ENCODE data around the gene VPS33B. TPM values are rescaled to one million over a fixed set of nuclear protein-coding genes. Genes with fewer than 3 reads are reported as not detected.

The VPS33B gene
- total RNA-seq, 5 donors from 2014 or later (not counting 1 experiment from before 2014, with no cell fraction given), result 19.3 to 29.8 (median 26.0) TPM

- DNase-seq, result no peak
- no peaks in the 10 kb centered on the region for H3K9me3 Mint-ChIP-seq
- ChIA-PET CTCF (no interaction called here), POLR2A (interaction anchor here (0.5 to 0.7 kb wide), 2 partner anchors 15 to 891 kb away, joined by 3 to 10 read pairs; partner anchors contain the start of gene PRC1 (in 1 of the 2))
- Histone ChIP-seq H3K4me1 (ENCODE audit: control insufficient read depth in 1 of 2, extremely low read depth in 1 of 2, insufficient read depth in 2 of 2, low read length in 2 of 2) (no peaks in the 10 kb centered on the region), H3K27ac (ENCODE audit: low read length) (no peak overlapping the region), H3K4me3 (ENCODE audit: control insufficient read depth in 1 of 2, extremely low read depth in 1 of 2, low read length in 1 of 2) (no peak overlapping the region), H3K27me3 (replicated peaks in 1 of 2; ENCODE audit: control insufficient read depth in 2 of 2, extremely low read depth in 1 of 2, insufficient read depth in 2 of 2, low read length in 1 of 2) (no peaks in the 10 kb centered on the region), H3K9me3 (no peaks in the 10 kb centered on the region), H3K36me3 (ENCODE audit: control insufficient read depth in 2 of 2, extremely low read depth in 1 of 2, insufficient read depth in 1 of 2, low read length in 1 of 2) (peaks cover 0 to 5% of the 10 kb centered on the region in 2 donors)
- H3K4me1 Mint-ChIP-seq, result peaks cover 0 to 7% (median 0%) of the 10 kb centered on the region in 3 donors
- H3K27ac Mint-ChIP-seq, result no peak overlapping the region
- peaks cover 34% of the 10 kb centered on the region for H3K36me3 Mint-ChIP-seq
- no CpG with 5 or more reads among the region's 1 CpG for WGBS (ENCODE audit: insufficient coverage)
- no peak for ATAC-seq (replicated peaks in 1 of 4)
- H3K27me3 Mint-ChIP-seq, result no peaks in the 10 kb centered on the region
- no peak overlapping the region for H3K4me3 Mint-ChIP-seq
Measured at GRCh38 chr15:90979582-90979981, 42.8 kb downstream of the VPS33B start.

DNA sequence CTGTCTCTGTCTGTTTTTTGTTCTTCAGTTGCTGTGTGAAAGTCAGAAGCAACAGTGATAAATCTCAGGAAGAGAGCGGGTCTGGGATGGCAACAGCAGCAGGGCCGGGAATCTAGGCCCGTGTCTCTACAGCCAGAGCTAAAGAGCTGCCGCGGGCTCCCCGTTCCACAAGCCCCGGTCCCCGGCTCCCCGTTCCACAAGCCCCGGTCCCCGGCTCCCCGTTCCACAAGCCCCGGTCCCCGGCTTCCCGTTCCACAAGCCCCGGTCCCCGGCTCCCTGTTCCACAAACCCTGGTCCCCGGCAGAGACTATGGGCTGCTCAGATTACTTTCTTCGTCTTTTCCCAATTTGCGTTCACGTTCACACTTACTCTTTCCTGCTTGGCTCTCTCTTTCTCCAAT is 48.2 kb downstream of the VPS33B start:
- Histone ChIP-seq H3K27ac (ENCODE audit: low read length) (no peak overlapping the region), H3K4me3 (ENCODE audit: control insufficient read depth in 1 of 2, extremely low read depth in 1 of 2, low read length in 1 of 2) (no peak overlapping the region), H3K27me3 (replicated peaks in 1 of 2; ENCODE audit: control insufficient read depth in 2 of 2, extremely low read depth in 1 of 2, insufficient read depth in 2 of 2, low read length in 1 of 2) (no peaks in the 10 kb centered on the region), H3K36me3 (ENCODE audit: control insufficient read depth in 2 of 2, extremely low read depth in 1 of 2, insufficient read depth in 1 of 2, low read length in 1 of 2) (peaks cover 0 to 6% of the 10 kb centered on the region in 2 donors), H3K4me1 (ENCODE audit: control insufficient read depth in 1 of 2, extremely low read depth in 1 of 2, insufficient read depth in 2 of 2, low read length in 2 of 2) (no peaks in the 10 kb centered on the region), H3K9me3 (no peaks in the 10 kb centered on the region)
- no peaks in the 10 kb centered on the region for H3K27me3 Mint-ChIP-seq
- no peak for ATAC-seq (replicated peaks in 1 of 4)
- ChIA-PET CTCF (no interaction called here), POLR2A (no interaction called here)
- H3K4me3 Mint-ChIP-seq, result no peak overlapping the region
- H3K27ac Mint-ChIP-seq, result no peak overlapping the region
- H3K4me1 Mint-ChIP-seq, result no peaks in the 10 kb centered on the region
- 98% methylated on average over 20 of the region's 21 CpGs for WGBS (ENCODE audit: insufficient coverage)
- no peak for DNase-seq
- H3K36me3 Mint-ChIP-seq, result peaks cover 25% of the 10 kb centered on the region
- no peaks in the 10 kb centered on the region for H3K9me3 Mint-ChIP-seq

DNA sequence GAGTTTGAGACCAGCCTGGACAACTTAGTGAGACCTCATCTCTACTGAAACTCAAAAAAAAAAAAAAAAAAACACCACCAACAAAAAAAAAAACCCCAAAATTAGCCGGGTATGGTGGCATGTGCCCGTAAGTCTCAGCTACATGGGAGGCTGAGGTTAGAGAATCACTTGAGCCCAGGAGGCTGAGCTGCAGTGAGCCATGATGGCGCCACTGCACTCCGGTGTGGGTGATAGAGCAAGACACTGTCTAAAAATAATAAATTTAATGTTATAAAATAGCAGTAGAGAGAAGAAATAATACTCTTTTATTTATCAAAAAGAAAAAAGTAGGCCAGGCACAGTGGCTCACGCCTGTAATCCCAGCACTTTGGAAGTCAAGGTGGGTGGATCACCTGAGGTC is 50.3 kb downstream of the VPS33B start:
- ChIA-PET CTCF (interaction anchor here in 1 of 2 donors (0.6 kb wide), 1 partner anchor 563 kb away, joined by 3 read pairs; no protein-coding TSS in a partner anchor), POLR2A (interaction anchor here in 1 of 2 donors (0.6 kb wide), 2 partner anchors 31 to 71 kb away, joined by 6 to 9 read pairs; no protein-coding TSS in a partner anchor)
- Histone ChIP-seq H3K27me3 (replicated peaks in 1 of 2; ENCODE audit: control insufficient read depth in 2 of 2, extremely low read depth in 1 of 2, insufficient read depth in 2 of 2, low read length in 1 of 2) (no peaks in the 10 kb centered on the region), H3K27ac (ENCODE audit: low read length) (no peak overlapping the region), H3K4me3 (ENCODE audit: control insufficient read depth in 1 of 2, extremely low read depth in 1 of 2, low read length in 1 of 2) (no peak overlapping the region), H3K36me3 (ENCODE audit: control insufficient read depth in 2 of 2, extremely low read depth in 1 of 2, insufficient read depth in 1 of 2, low read length in 1 of 2) (peaks cover 0 to 13% of the 10 kb centered on the region in 2 donors), H3K9me3 (no peaks in the 10 kb centered on the region), H3K4me1 (ENCODE audit: control insufficient read depth in 1 of 2, extremely low read depth in 1 of 2, insufficient read depth in 2 of 2, low read length in 2 of 2) (no peaks in the 10 kb centered on the region)
- no peaks in the 10 kb centered on the region for H3K27me3 Mint-ChIP-seq
- no peak overlapping the region for H3K4me3 Mint-ChIP-seq
- no peaks in the 10 kb centered on the region for H3K4me1 Mint-ChIP-seq
- H3K9me3 Mint-ChIP-seq, result no peaks in the 10 kb centered on the region
- DNase-seq (no peak), ATAC-seq (replicated peaks in 1 of 4) (no peak)
- no peak overlapping the region for H3K27ac Mint-ChIP-seq
- WGBS (ENCODE audit: insufficient coverage), result no CpG with 5 or more reads among the region's 5 CpGs
- peaks cover 18% of the 10 kb centered on the region for H3K36me3 Mint-ChIP-seq

GRCh38 chr15:90970274-90970673 is 52.1 kb downstream of the VPS33B start:
- DNase-seq (no peak), ATAC-seq (replicated peaks in 1 of 4) (no peak)
- no peak overlapping the region for H3K27ac ChIP-seq (ENCODE audit: low read length)
- peaks cover 22% of the 10 kb centered on the region for H3K36me3 Mint-ChIP-seq
- no peaks in the 10 kb centered on the region for H3K27me3 Mint-ChIP-seq
- no peaks in the 10 kb centered on the region for H3K4me1 Mint-ChIP-seq
- H3K9me3 ChIP-seq, result no peaks in the 10 kb centered on the region
- H3K4me3 Mint-ChIP-seq, result no peak overlapping the region
- no peak overlapping the region for H3K4me3 ChIP-seq (ENCODE audit: control insufficient read depth in 1 of 2, extremely low read depth in 1 of 2, low read length in 1 of 2)
- no peaks in the 10 kb centered on the region for H3K9me3 Mint-ChIP-seq
- POLR2A ChIA-PET, result no interaction called here
- H3K27me3 ChIP-seq (replicated peaks in 1 of 2; ENCODE audit: control insufficient read depth in 2 of 2, extremely low read depth in 1 of 2, insufficient read depth in 2 of 2, low read length in 1 of 2), result no peaks in the 10 kb centered on the region
- H3K36me3 ChIP-seq (ENCODE audit: control insufficient read depth in 2 of 2, extremely low read depth in 1 of 2, insufficient read depth in 1 of 2, low read length in 1 of 2), result peaks cover 4 to 11% of the 10 kb centered on the region in 2 donors
- H3K27ac Mint-ChIP-seq, result no peak overlapping the region
- 90% methylated on average over 4 of the region's 7 CpGs for WGBS (ENCODE audit: insufficient coverage)
- H3K4me1 ChIP-seq (ENCODE audit: control insufficient read depth in 1 of 2, extremely low read depth in 1 of 2, insufficient read depth in 2 of 2, low read length in 2 of 2), result no peaks in the 10 kb centered on the region
- CTCF ChIA-PET, result no interaction called here

DNA sequence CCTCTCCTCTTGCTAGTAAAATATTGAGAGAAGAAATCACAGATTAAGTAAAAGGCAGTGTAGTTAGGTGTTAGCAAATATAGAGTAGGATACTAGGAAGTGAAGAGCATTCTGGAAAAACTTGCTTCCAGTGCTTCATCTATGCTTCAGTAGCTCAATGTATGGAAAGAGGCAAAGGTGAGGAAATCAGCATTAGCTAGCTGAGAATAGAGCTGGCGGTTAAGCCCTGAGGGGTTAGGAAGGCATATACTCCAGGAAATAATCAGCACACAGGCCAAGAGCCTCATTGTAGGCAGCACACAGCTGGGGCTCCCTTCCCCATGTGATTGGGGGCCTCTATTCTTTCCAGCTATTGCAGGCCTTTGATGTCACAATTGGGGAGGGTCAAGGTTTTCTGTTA is 54.0 kb downstream of the VPS33B start:
- Mint-ChIP-seq H3K9me3 (no peaks in the 10 kb centered on the region), H3K36me3 (peaks cover 14% of the 10 kb centered on the region), H3K4me1 (no peaks in the 10 kb centered on the region), H3K27me3 (no peaks in the 10 kb centered on the region), H3K27ac (no peak overlapping the region), H3K4me3 (no peak overlapping the region)
- Histone ChIP-seq H3K27me3 (replicated peaks in 1 of 2; ENCODE audit: control insufficient read depth in 2 of 2, extremely low read depth in 1 of 2, insufficient read depth in 2 of 2, low read length in 1 of 2) (no peaks in the 10 kb centered on the region), H3K36me3 (ENCODE audit: control insufficient read depth in 2 of 2, extremely low read depth in 1 of 2, insufficient read depth in 1 of 2, low read length in 1 of 2) (peaks cover 4 to 15% of the 10 kb centered on the region in 2 donors), H3K27ac (ENCODE audit: low read length) (no peak overlapping the region), H3K9me3 (no peaks in the 10 kb centered on the region), H3K4me3 (ENCODE audit: control insufficient read depth in 1 of 2, extremely low read depth in 1 of 2, low read length in 1 of 2) (no peak overlapping the region), H3K4me1 (ENCODE audit: control insufficient read depth in 1 of 2, extremely low read depth in 1 of 2, insufficient read depth in 2 of 2, low read length in 2 of 2) (no peaks in the 10 kb centered on the region)
- 100% methylated on average over 1 of the region's 1 CpG for WGBS (ENCODE audit: insufficient coverage)
- no peak for ATAC-seq (replicated peaks in 1 of 4)
- CTCF ChIA-PET, result no interaction called here
- POLR2A ChIA-PET, result interaction anchor here in 1 of 2 donors (0.6 kb wide), 1 partner anchor 10 kb away, joined by 3 read pairs; no protein-coding TSS in a partner anchor
- DNase-seq, result no peak

- DNase-seq (no peak), ATAC-seq (replicated peaks in 1 of 4) (no peak)
- H3K27ac ChIP-seq (ENCODE audit: low read length), result no peak overlapping the region
- no peaks in the 10 kb centered on the region for H3K4me1 Mint-ChIP-seq
- H3K27ac Mint-ChIP-seq, result no peak overlapping the region
- no peak overlapping the region for H3K4me3 Mint-ChIP-seq
- no peaks in the 10 kb centered on the region for H3K27me3 Mint-ChIP-seq
- H3K4me3 ChIP-seq (ENCODE audit: control insufficient read depth in 1 of 2, extremely low read depth in 1 of 2, low read length in 1 of 2), result no peak overlapping the region
- 100% methylated on average over 3 of the region's 5 CpGs for WGBS (ENCODE audit: insufficient coverage)
- no peaks in the 10 kb centered on the region for H3K9me3 Mint-ChIP-seq
- POLR2A ChIA-PET, result no interaction called here
- H3K9me3 ChIP-seq, result no peaks in the 10 kb centered on the region
- CTCF ChIA-PET, result interaction anchor here in 1 of 2 donors (0.5 to 0.6 kb wide), 2 partner anchors 10 to 700 kb away, joined by 3 to 4 read pairs; no protein-coding TSS in a partner anchor
- H3K4me1 ChIP-seq (ENCODE audit: control insufficient read depth in 1 of 2, extremely low read depth in 1 of 2, insufficient read depth in 2 of 2, low read length in 2 of 2), result no peaks in the 10 kb centered on the region
- peaks cover 4 to 22% of the 10 kb centered on the region in 2 donors for H3K36me3 ChIP-seq (ENCODE audit: control insufficient read depth in 2 of 2, extremely low read depth in 1 of 2, insufficient read depth in 1 of 2, low read length in 1 of 2)
- H3K27me3 ChIP-seq (replicated peaks in 1 of 2; ENCODE audit: control insufficient read depth in 2 of 2, extremely low read depth in 1 of 2, insufficient read depth in 2 of 2, low read length in 1 of 2), result no peaks in the 10 kb centered on the region
- H3K36me3 Mint-ChIP-seq, result peaks cover 19% of the 10 kb centered on the region
Measured at GRCh38 chr15:90967206-90967605, 55.2 kb downstream of the VPS33B start.

DNA sequence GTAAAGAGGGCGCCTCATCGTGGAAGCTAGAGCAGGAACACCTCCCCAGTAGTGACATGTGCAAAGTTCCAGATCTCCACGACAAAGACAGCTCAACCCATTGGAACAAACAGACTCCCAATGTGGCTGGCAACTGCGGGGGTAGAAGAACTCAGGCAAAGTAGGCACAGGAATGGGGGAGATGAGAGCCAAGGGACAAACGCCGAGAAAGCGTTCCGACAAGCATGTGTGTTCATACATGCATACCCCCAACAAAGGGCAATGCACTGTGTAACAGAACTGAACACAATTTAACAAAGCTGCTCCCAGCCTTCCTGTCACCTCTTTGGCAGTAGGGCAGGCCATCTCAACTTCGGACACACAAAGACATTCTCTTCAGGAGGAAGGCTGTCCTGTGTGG is 56.1 kb downstream of the VPS33B start:
- Mint-ChIP-seq H3K27me3 (no peaks in the 10 kb centered on the region), H3K4me1 (no peaks in the 10 kb centered on the region), H3K27ac (no peak overlapping the region), H3K9me3 (no peaks in the 10 kb centered on the region), H3K4me3 (no peak overlapping the region), H3K36me3 (peaks cover 29% of the 10 kb centered on the region)
- Histone ChIP-seq H3K36me3 (ENCODE audit: control insufficient read depth in 2 of 2, extremely low read depth in 1 of 2, insufficient read depth in 1 of 2, low read length in 1 of 2) (peaks cover 6 to 25% of the 10 kb centered on the region in 2 donors), H3K9me3 (no peaks in the 10 kb centered on the region), H3K27me3 (replicated peaks in 1 of 2; ENCODE audit: control insufficient read depth in 2 of 2, extremely low read depth in 1 of 2, insufficient read depth in 2 of 2, low read length in 1 of 2) (no peaks in the 10 kb centered on the region), H3K27ac (ENCODE audit: low read length) (no peak overlapping the region), H3K4me3 (ENCODE audit: control insufficient read depth in 1 of 2, extremely low read depth in 1 of 2, low read length in 1 of 2) (no peak overlapping the region), H3K4me1 (ENCODE audit: control insufficient read depth in 1 of 2, extremely low read depth in 1 of 2, insufficient read depth in 2 of 2, low read length in 2 of 2) (no peaks in the 10 kb centered on the region)
- no peak for ATAC-seq (replicated peaks in 1 of 4)
- WGBS (ENCODE audit: insufficient coverage), result 95% methylated on average over 6 of the region's 9 CpGs
- CTCF ChIA-PET, result no interaction called here
- POLR2A ChIA-PET, result no interaction called here
- DNase-seq, result no peak

All from T-cell (primary cell).